Peyer's patch (tissue), 4 donors: ENCODE measurements around the gene GALNS.

Experiments
- CTCF ChIP-seq, 6 experiments: fragments of 450-650 bp in 4 of 6; fragments of 200-600 bp in 2 of 6; sonication (generic) in 1 of 6; IDR thresholded peaks; one replicate each; pipeline ENCODE4 v1.5.1; 2017 to 2019; ENCODE audit warnings: antibody characterized with exemption in 6 of 6, mild to moderate bottlenecking in 3 of 6, moderate library complexity in 1 of 6
- POLR2A ChIP-seq, 2 donors: fragments of 450-650 bp; IDR thresholded peaks; one replicate each; pipeline ENCODE4 v1.5.1; 2017; ENCODE audit warnings: antibody characterized with exemption in 2 of 2, mild to moderate bottlenecking in 2 of 2, moderate library complexity in 2 of 2

GRCh38 chr16:88855736-88856121 lies 1.0 kb downstream of the GALNS start:
- TF ChIP-seq POLR2A (IDR thresholded peaks at IDR 0.05) (no peak), CTCF (IDR thresholded peaks at IDR 0.05) (no peak)
